Measurements from ENCODE around the gene CERT1.
"Not testable (repeated sequence)": the region's sequence is repeated elsewhere in the genome, so short reads cannot be mapped to it uniquely, and the experiment has no call there.

CERT1 gene

DNA sequence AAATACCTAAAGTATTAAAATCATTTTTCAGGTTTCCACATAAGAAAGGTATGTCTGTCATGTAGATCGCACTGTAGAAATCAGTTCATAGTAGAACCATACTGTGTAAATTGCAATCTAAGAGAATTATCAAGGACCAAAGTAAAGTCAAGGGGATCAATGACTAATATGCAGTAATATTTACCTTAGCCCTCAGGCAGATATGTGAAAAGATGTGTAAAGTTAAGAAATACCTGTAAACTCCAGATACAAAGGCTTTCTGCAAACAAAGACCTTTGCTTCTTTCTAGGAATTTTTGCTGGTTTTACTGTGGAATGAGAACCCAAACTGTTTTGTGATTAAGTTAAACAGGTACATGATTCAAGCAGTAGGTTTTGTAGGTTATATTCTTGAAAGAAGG lies 11.8 kb upstream of the CERT1 start:
- no peak for FAIRE-seq

DNA sequence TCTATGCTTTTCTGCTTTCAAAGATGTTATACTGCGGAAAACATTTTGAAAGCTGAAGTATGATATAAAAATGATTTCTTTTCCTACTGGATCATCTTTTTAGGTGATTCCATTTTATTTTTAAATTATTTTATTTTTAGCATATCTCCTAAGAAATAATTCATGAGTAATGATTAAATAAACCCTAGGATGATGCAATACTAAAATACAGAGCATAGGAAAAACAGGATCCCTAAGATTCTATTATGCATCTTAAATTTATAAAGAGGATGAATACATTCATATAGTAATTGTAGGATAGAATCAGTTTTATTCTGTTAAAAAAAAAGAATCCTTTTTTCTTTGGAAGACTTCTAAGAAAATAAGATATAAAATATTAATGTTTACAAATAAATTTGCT lies 11.1 kb upstream of the CERT1 start:
- no peak for FAIRE-seq

DNA sequence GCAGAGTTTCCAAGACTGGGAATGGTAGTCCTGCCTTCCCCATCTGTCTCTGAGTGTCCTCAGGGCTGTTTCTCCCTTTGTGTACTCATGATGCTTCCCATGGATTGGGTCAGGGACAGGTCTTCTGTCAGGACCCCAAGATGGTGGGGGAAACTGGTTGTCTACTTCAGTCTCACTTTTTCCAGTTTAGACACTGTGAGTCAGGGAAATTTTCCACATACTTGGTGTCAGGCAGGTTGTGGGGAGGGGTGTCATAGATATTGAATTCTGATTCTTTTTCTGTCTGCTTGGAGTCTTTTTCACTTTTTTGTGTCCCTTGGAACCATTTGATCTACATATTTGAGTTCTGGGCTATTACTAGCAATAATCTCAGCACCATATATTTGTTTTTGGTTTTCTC lies 10.6 kb upstream of the CERT1 start:
- FAIRE-seq, result no peak

DNA sequence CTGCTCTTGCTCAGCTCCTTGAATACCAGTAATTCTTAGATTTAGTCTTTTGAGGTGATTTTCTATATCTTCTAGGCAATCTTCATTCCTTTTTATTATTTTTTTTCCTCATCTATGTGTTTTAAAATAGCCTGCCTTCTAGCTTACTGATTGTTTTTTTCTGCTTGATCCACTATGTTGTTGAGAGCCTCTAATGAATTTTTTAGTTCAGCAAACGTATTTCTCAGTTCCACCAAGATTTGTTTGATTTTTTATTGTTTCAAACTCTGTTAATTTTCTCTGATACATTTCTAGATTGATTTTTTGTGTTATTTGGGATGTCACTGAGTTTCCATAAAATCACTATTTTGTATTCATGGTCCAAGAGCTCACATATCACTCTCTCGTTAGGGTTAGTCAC lies 9.8 kb upstream of the CERT1 start:
- no peak for FAIRE-seq

DNA sequence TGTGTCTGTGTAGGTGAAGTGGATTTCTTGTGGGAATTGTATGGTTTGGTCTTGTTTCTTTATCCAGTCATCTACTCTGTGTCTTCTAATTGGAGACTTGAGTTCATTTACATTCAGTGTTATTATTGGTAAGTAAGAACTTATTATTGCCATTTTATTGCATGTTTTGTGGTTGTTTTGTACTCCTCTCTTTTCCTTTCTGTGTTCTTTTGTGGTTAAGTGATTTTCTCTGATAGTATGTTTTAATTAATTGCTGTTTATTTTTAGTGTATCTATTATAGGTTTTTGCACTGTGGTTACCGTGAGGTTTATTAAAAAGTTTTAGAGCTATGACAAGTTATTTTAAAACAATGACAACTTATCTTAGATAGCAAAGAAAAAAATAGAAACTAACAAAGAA lies 8.3 kb upstream of the CERT1 start:
- no peak for FAIRE-seq

DNA sequence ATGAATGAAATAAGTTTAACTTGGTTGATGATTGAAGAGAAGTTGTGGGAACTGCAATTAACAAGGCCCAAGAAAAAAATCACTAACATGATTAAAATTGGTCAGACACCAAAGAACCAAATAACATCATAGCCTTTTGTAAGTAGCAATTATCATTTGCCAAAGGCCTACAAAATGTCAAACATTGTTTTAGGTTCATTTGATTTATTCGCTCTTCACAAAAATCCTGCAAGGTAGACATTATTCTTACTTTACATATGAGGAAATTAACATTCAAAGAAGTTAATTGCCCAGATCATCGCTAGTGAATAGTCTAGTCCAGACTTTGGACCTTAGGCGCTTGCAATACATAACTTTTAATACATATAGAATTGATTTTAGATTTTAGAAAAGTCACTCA lies 2.9 kb upstream of the CERT1 start:
- FAIRE-seq, result no peak

DNA sequence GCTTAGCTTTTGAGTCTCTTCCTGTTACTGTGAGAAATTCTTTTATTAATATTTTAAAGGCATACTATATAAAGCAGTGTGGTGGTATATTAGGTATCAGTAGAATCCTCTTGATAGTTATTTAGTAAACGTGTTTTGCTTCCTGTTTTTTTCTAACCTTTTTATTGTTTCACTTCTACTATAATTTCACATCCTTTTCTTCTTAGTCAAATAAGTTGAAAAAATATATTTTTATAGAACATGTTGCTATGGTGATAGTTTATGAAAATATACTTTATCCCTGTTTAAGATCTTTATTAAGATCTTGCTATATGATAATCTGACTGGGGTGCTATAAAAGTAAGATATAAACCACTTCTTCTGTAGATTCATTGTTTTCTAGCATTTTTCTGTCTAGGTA lies 2.4 kb upstream of the CERT1 start:
- peak; percentile 95 for FAIRE-seq

DNA sequence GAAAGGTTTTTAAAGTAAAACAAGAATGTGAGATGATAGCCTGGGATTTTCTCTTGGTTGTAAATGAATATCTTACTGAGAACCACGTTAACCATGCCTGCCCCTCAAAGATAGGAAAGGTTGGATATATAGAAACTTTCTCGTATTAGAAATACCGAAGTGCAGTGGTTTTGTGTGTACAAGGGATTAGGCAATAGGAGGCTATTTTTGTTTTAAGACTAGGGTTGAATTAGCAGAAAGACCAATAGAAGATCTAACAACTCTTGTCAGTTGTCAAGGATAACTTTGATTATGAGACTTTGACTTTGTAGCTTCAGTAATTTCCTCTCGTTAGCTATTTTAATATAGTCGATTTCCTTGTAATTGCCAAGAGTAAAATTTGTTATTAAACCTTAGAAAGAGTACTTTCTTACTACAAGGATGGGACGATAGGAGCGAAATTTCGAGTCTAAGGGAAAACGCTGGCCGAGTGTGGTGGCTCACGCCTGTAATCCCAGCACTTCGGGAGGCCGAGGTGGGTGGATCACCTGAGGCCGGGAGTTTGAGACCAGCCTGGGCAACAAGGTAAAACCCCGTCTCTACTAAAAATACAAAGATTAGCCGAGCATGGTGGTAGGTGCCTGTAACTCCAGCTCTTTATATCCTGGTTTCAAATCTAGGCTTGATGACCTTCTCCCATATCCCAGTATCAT lies 1.1 kb upstream of the CERT1 start:
- FAIRE-seq, result no peak

DNA sequence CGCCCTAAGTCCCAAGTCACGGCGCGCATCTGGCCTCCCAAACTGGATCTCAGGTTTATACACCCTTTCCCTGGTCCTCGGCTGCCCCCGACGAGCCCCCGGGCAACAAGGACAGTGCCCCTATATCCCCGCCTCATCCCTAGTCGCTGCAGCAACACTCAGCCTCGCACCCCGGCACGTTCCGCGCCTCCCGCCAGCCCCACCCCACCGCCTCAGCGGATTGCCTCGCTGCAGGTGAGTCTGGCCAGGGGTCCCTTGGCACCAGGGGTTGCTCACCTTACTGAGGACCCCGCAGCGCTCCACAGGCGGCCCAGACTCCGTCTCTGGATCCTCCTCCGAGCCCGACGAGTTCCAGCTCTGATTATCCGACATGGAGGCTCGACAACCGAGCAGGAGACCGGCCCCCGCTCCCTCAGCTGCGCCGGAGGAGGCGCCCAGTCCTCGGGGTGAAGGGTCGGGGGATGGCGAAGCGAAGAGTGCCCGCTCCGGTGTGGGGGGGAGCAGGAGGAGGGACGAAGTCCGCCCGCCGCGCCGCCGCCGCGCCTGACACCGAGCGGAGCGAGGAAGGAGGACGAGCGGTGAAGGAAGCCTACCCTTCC lies 494 bp downstream of the CERT1 start:
- FAIRE-seq, result no peak

DNA sequence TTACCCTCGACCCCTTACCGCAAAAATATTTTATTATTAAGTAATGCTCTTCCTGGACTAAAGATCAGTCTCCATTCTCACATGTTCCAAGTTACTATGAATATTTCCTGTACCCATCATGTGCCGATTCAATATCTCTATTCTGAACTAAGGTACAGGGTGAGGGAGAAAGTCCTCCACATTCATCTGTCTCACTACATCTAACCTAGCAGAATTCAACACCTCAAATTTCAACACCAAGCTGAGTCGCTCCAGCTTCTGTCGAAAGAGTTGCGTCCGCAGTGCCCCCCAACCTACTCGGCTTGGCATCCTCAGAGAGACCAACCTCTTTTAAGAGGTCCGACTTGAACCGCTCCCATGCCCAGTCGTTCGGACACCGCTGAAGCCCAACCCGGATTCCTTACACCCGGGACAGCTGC lies 1.0 kb downstream of the CERT1 start:
- FAIRE-seq, result no peak

DNA sequence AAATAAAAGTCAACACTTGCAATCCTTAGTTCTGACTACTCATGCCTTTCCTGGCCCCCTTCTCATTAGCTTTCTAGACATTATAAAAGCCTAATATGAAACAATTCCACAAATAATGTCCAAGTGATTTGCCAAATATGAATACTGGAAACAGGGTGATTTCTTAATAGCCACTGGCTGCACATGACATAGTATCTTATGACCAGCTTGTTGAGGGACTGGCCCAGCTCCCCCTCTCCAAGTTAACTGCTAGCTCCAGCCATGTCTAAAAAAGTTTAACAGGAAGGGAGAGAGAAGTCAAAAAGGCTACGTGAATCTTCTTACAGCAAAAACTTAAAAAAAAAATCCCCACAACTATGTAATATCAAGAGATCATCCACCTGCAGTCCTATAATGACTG lies 1.5 kb downstream of the CERT1 start:
- no peak for FAIRE-seq

DNA sequence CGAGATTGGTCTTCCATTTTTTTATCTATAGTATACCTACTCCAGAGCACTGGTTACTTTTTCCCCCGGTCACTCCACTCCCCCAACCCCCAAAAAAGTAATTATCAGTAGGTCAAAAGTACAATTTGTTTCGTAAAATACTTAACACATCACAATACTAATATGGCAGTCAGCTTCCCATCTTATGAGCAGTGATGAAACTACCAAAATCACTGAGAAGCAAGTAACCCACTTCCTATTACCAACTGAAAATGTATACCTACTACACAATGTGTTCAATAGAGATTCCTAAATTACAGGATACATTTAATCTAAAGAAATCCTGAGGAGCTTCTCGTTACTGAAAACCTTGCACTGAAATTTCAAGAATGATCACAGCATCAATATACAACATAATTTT lies 1.9 kb downstream of the CERT1 start:
- no peak for FAIRE-seq

DNA sequence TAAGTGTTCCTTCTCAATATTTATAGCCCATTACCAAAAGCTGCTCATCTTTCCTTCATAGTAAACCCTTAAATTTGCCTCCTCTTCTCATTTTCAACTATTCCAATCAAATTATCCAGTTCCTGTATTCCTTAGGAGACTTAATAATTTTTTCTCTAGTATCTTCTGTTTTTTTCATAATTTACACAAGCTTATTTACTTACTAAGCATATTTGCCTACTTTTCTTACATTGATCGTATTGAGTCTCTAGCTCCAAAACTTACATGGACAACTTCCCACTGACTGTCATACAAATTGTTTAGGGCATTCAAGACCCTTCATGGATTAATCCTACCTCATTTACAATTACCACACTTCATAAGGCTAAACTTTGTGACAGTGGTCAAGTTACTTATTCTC lies 3.6 kb downstream of the CERT1 start:
- no peak for FAIRE-seq

DNA sequence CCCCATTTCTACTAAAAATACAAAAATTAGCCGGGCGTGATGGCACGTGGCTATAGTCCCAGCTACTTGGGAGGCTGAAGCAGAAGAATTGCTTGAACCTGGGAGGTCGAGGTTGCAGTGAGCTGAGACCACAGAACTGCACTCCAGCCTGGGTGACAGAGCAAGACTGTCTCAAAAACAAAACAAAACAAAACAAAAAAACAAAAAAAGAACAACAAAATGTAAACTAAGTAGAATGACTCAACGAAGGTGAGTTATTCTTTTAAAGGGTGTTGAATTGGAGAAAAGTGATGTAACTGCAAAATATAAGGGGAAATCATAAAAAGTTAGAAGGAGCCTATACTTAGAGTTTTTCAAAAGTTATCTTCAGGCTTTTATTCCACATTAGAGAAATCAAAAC lies 6.3 kb downstream of the CERT1 start:
- FAIRE-seq, result not testable (repeated sequence)

DNA sequence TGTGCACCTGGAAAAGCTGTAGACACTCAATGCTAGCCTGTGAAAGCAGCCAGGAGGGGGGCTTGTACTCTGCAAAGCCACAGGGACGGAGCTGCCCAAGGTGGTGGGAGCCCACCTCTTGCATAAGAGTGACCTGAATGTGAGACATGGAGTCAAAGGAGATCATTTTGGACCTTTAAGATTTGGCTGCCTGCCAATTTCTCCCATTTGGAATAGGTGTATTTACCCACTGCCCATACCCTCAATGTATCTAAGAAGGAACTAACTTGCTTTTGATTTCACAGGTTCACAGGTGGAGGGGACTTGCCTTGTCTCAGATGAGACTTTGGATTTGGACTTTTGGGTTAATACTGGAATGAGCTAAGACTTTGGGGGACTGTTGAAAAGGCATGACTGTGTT lies 12.6 kb downstream of the CERT1 start:
- FAIRE-seq, result not testable (repeated sequence)

DNA sequence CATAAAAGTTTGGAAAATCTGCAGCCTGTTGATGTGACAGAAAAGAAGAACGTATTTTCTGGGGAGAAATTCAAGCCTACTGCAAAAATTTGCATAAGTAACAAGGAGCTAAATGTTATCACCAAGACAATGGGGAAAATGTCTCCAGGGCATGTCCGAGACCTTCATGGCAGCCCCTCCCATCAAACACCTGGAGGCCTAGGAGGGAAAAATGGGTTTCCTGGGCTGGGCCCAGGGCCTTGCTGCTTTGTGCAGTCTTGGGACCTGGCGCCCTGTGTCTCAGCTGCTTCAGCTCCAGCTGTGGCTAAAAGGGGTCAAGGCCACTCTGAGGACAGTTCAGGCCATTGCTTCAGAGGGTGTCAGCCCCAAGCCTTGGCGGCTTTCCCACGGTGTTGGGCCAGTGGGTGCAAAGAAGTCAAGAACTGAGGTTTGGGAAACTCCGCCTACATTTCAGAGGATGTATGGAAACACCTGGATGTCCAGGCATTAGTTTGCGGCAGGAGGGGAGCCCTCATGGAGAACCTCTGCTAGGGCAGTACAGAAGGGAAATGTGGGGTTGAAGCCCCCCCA lies 13.1 kb downstream of the CERT1 start:
- no peak for FAIRE-seq

DNA sequence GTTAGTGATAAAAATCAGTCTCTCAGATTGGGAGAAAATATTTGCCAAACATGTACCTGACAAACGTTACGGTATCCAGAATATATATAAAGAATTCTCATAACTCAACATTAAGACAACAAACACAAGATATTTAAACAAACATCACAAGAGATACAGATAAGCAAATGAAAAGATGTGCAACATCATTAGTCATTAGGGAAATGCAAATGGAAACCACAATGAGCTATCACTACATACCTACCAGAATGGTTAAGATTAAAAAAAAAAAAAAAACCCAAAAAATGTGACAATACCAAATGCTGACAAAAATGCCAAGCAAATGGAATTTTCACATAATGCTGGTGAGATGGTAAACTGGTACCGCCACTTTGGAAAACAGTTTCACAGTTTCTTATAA lies 15.4 kb downstream of the CERT1 start:
- peak; percentile 10 for FAIRE-seq

DNA sequence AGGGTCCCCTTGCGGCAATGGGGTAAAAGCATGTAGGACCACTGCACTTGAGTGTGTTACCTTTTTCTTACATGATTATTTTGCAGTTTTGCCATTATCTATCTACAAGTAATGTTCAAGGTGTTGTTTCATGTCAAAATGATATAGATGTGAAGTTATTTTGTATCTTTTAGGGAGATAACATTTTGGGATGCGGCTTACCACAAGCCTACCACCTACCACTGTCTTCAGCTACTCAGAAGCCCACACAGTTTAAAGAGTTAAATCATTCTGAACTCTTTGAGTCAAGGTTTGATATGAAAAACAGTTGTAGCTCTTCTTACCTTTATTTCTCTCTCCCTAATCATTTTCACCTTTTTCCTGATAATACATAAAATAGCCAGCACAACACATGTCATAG lies 19.8 kb downstream of the CERT1 start:
- no peak for FAIRE-seq

DNA sequence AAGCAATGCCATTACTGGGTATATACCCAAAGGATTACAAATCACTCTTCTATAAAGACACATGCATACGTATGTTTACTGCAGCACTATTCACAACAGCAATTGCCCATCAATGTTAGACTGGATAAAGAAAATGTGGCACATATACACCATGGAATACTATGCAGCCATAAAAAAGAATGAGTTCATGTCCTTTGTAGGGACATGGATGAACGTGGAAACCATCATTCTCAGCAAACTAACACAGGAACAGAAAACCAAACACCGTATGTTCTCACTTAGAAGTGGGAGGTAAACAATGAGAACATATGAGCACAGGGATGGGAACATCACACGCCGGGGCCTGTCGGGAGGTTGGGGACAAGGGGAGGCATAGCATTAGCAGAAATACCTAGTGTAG lies 21.6 kb downstream of the CERT1 start:
- not testable (repeated sequence) for FAIRE-seq

DNA sequence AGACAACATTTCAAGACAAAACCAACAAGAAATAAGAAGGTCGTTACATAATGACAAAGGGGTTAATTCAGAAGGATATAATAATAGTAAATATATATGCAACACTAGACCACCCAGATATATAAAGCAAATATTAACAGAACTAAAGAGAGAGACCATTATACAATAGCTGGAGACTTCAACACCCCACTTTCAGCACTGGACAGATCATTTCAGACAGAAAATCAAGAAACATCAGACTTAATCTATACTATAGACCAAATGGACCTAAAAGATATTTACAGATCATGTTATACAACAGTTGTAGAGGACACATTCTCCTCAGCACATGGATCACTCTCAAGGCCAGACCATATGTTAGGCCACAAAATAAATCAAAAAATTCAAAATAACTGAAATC lies 26.8 kb downstream of the CERT1 start:
- FAIRE-seq, result no peak

DNA sequence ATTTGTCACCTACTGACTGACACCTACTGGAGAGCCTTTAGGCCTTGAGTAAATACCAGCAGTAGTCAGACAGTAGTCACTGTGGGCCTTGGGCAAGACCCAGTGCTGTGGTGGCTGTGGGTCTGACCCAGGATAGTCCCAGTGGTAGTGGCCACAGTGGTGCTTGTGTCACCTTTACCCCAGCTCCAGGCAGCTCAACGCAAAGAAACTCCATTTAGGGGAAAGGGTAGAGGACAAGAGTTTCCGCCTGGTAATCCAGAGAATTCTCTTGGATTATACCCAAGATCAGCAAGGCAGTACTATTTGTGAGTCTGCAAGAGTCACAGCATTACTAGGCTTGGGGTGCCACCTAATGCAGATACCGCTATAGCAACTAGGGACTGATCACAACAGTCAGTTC lies 28.9 kb downstream of the CERT1 start:
- FAIRE-seq, result no peak

DNA sequence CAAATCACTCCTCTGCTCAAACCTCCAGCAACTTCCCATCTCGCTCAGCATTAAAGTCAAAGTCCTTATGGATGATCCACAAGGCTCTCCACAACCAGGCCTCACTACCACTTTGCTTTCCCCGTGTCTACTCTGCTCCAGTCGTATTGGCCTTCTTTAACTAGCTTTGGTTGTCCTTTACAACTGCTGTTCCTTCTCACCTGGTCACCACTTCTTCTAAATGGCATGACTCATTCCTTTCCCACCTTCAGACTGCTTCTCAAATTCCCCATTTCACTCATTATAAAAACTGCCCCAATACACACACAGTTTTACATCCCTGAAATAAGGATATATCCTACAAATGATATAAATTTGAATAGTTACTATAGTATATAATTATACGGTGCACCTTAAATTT lies 30.4 kb downstream of the CERT1 start:
- FAIRE-seq, result no peak

DNA sequence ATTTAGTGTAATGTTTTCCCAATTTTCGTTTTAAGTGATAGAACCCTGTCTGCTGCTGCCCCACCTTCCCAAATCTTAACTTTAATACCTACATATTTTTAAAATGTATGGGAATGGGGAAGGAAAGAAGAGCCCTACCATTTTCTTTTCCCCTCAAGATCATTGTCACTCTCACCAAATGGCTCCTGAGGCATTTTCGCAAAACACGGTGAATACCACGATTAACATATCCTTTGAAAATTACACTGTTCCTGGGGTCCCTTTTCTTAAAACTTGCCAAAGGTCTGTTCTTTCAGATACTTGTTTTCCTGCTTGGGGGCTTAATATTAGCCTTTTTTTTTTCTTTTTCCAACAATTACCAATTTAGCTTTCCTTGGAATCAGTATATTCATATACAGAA lies 36.1 kb downstream of the CERT1 start:
- no peak for FAIRE-seq

DNA sequence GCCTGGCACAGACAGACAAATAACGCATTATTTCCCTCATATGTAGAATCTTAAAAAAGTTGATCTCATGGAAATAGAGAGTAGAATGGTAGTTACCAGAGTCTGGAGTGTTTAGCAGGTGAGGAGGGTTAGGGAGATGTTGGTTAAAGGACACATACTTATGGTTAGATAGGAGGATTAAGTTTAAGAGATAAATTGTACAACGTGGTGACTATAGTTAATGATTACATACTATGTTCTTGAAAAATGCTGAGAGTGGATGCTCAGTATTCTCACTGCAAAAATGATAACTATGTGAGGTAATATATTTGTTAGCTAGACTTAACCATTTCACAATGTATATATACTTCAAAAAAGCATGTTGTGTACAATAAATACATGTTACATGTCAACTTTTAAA lies 38.0 kb downstream of the CERT1 start:
- no peak for FAIRE-seq

DNA sequence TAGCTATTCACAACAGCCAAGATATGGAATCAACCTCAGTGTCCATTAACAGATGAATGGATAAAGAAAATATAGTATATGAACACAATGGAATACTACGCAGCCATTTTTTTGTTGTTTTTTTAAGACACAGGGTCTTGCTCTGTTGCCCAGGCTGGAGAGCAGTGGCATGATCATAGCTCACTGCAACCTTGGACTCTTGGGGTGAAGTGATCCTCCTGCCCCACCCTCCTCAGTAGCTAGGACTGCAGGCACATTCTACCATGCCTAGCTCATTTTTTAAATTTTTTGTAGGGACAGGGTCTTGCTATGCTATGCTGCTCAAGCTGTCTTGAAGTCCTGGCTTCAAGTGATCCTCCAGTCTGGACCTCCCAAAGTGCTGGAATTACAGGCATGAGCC lies 38.5 kb downstream of the CERT1 start:
- FAIRE-seq, result no peak

All from colon (tissue), 2 donors.